ENCODE measurements around the gene LARP4B.

Gene LARP4B

DNA sequence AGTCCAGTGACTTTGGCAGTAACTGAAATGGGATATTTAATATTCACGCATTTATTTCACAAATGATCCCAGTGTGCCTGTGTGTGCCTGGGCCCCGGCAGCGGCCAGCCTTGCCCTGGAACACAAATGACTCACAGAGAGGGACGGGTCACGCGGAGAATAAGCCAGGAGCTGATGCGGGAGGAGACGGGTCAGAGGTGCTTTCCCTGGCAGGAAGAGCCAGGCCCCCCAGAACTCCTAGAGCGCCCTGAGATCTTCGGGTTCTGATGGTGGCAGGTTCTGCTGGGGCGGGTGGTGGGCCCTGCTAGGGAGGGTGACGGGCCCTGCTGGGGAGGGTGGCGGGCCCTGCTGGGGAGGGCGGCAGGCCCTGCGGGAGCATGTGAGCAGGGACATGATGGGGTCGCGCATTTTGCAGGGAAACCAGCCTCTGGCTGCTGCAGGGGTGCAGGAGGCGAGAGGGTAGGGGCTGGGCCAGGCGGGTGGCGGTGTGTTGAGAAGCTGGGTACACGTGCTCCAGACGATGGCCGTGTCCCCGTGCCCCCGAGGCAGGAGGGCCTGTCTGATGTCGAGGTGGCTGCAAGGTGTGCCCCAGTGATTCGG is 157.8 kb downstream of the LARP4B start:
- ChIA-PET POLR2A (no interaction called here), CTCF (no interaction called here)
- Histone ChIP-seq H3K36me3 (ENCODE audit: control insufficient read depth in 2 of 2, insufficient read depth in 1 of 2, low read length in 2 of 2) (no peaks in the 10 kb centered on the region), H3K27ac (ENCODE audit: extremely low read depth, low read depth, low read length) (no peak overlapping the region), H3K4me3 (ENCODE audit: low read depth, low read length) (no peak overlapping the region), H3K4me1 (ENCODE audit: control insufficient read depth, insufficient read depth, low read length) (no peaks in the 10 kb centered on the region), H3K9me3 (ENCODE audit: control insufficient read depth, insufficient read depth, low read depth, low read length) (no peaks in the 10 kb centered on the region)
- TF ChIP-seq ZNF274 (IDR thresholded peaks at IDR 0.05; ENCODE audit: low read length) (no peak), ZNF274 (tag by site-specific recombination; IDR thresholded peaks at IDR 0.05; ENCODE audit: borderline replicate concordance) (no peak), ZNF211 (tag by site-specific recombination; IDR thresholded peaks at IDR 0.05; ENCODE audit: low read depth) (no peak)

DNA sequence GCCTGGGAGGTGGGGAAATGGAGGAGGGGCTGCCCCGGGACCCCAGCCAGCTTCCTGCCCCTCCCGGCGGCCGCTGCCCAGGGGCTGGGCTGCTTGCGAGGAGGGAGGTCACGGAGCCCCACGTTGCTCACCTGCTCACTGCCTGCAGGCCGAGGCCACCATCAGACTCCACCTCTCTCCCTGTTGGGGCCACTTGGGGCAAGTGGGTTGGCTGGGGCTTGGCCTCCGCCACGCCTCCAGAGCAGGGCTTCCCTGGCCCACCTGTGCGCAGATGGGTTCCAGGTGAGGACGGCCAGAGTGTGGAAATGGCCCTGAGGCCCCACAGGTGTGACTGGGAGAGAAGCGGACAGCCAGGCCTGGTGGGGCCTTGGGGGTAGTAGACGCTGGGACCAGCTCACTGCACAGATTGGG is 159.3 kb downstream of the LARP4B start:
- H3K4me3 ChIP-seq (ENCODE audit: low read depth, low read length): no peak overlapping the region
- ChIA-PET CTCF (interaction anchor here (0.6 kb wide), 1 partner anchor 346 kb away, joined by 4 read pairs; no protein-coding TSS in a partner anchor), POLR2A (no interaction called here)
- no peaks in the 10 kb centered on the region for H3K9me3 ChIP-seq (ENCODE audit: control insufficient read depth, insufficient read depth, low read depth, low read length)
- H3K36me3 ChIP-seq (ENCODE audit: control insufficient read depth in 2 of 2, insufficient read depth in 1 of 2, low read length in 2 of 2): no peaks in the 10 kb centered on the region
- no peak overlapping the region for H3K27ac ChIP-seq (ENCODE audit: extremely low read depth, low read depth, low read length)
- TF ChIP-seq, protein P1, sequence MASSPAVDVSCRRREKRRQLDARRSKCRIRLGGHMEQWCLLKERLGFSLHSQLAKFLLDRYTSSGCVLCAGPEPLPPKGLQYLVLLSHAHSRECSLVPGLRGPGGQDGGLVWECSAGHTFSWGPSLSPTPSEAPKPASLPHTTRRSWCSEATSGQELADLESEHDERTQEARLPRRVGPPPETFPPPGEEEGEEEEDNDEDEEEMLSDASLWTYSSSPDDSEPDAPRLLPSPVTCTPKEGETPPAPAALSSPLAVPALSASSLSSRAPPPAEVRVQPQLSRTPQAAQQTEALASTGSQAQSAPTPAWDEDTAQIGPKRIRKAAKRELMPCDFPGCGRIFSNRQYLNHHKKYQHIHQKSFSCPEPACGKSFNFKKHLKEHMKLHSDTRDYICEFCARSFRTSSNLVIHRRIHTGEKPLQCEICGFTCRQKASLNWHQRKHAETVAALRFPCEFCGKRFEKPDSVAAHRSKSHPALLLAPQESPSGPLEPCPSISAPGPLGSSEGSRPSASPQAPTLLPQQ (tag by site-specific recombination; IDR thresholded peaks at IDR 0.05): no peak
- TF ChIP-seq, protein P2, sequence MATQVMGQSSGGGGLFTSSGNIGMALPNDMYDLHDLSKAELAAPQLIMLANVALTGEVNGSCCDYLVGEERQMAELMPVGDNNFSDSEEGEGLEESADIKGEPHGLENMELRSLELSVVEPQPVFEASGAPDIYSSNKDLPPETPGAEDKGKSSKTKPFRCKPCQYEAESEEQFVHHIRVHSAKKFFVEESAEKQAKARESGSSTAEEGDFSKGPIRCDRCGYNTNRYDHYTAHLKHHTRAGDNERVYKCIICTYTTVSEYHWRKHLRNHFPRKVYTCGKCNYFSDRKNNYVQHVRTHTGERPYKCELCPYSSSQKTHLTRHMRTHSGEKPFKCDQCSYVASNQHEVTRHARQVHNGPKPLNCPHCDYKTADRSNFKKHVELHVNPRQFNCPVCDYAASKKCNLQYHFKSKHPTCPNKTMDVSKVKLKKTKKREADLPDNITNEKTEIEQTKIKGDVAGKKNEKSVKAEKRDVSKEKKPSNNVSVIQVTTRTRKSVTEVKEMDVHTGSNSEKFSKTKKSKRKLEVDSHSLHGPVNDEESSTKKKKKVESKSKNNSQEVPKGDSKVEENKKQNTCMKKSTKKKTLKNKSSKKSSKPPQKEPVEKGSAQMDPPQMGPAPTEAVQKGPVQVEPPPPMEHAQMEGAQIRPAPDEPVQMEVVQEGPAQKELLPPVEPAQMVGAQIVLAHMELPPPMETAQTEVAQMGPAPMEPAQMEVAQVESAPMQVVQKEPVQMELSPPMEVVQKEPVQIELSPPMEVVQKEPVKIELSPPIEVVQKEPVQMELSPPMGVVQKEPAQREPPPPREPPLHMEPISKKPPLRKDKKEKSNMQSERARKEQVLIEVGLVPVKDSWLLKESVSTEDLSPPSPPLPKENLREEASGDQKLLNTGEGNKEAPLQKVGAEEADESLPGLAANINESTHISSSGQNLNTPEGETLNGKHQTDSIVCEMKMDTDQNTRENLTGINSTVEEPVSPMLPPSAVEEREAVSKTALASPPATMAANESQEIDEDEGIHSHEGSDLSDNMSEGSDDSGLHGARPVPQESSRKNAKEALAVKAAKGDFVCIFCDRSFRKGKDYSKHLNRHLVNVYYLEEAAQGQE (tag by site-specific recombination; IDR thresholded peaks at IDR 0.05): no peak
- TF ChIP-seq ZNF174 (tag by site-specific recombination; IDR thresholded peaks at IDR 0.05) (no peak), ZNF707 (tag by site-specific recombination; IDR thresholded peaks at IDR 0.05) (no peak), ZNF10 (tag by site-specific recombination; IDR thresholded peaks at IDR 0.05) (no peak), ZNF433 (tag by site-specific recombination; IDR thresholded peaks at IDR 0.05; ENCODE audit: low read depth) (no peak), ZNF274 (IDR thresholded peaks at IDR 0.05; ENCODE audit: low read length) (no peak), ZNF274 (tag by site-specific recombination; IDR thresholded peaks at IDR 0.05; ENCODE audit: borderline replicate concordance) (no peak), SP2 (tag by site-specific recombination; IDR thresholded peaks at IDR 0.05) (no peak), ZNF654 (tag by site-specific recombination; IDR thresholded peaks at IDR 0.05; ENCODE audit: low read depth) (no peak), ZFP37 (tag by site-specific recombination; IDR thresholded peaks at IDR 0.05) (no peak), ZNF596 (tag by site-specific recombination; IDR thresholded peaks at IDR 0.05) (no peak), ZNF747 (tag by site-specific recombination; IDR thresholded peaks at IDR 0.05) (no peak), ZNF664 (tag by site-specific recombination; IDR thresholded peaks at IDR 0.05) (no peak), ZNF16 (tag by site-specific recombination; IDR thresholded peaks at IDR 0.05; ENCODE audit: low read depth) (no peak), ZNF510 (tag by site-specific recombination; IDR thresholded peaks at IDR 0.05; ENCODE audit: insufficient replicate concordance) (no peak), ZNF214 (tag by site-specific recombination; IDR thresholded peaks at IDR 0.05; ENCODE audit: borderline replicate concordance) (no peak)
- TF ChIP-seq, protein P3, sequence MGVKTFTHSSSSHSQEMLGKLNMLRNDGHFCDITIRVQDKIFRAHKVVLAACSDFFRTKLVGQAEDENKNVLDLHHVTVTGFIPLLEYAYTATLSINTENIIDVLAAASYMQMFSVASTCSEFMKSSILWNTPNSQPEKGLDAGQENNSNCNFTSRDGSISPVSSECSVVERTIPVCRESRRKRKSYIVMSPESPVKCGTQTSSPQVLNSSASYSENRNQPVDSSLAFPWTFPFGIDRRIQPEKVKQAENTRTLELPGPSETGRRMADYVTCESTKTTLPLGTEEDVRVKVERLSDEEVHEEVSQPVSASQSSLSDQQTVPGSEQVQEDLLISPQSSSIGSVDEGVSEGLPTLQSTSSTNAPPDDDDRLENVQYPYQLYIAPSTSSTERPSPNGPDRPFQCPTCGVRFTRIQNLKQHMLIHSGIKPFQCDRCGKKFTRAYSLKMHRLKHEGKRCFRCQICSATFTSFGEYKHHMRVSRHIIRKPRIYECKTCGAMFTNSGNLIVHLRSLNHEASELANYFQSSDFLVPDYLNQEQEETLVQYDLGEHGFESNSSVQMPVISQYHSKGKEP (tag by site-specific recombination; IDR thresholded peaks at IDR 0.05): no peak
- TF ChIP-seq, protein P4, sequence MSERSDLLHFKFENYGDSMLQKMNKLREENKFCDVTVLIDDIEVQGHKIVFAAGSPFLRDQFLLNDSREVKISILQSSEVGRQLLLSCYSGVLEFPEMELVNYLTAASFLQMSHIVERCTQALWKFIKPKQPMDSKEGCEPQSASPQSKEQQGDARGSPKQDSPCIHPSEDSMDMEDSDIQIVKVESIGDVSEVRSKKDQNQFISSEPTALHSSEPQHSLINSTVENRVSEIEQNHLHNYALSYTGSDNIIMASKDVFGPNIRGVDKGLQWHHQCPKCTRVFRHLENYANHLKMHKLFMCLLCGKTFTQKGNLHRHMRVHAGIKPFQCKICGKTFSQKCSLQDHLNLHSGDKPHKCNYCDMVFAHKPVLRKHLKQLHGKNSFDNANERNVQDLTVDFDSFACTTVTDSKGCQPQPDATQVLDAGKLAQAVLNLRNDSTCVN (tag by site-specific recombination; optimal IDR thresholded peaks at IDR 0.05): no peak
- TF ChIP-seq, protein P5, sequence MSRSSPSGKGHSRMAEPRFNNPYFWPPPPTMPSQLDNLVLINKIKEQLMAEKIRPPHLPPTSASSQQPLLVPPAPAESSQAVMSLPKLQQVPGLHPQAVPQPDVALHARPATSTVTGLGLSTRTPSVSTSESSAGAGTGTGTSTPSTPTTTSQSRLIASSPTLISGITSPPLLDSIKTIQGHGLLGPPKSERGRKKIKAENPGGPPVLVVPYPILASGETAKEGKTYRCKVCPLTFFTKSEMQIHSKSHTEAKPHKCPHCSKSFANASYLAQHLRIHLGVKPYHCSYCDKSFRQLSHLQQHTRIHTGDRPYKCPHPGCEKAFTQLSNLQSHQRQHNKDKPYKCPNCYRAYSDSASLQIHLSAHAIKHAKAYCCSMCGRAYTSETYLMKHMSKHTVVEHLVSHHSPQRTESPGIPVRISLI (tag by site-specific recombination; IDR thresholded peaks at IDR 0.05): no peak
- no peaks in the 10 kb centered on the region for H3K4me1 ChIP-seq (ENCODE audit: control insufficient read depth, insufficient read depth, low read length)
